B cell (primary cell): ENCODE measurements around the gene TRNP1.

ENCODE experiments used
- EZH2 ChIP-seq: IDR thresholded peaks from 2 replicates; pipeline ENCODE4 v1.6.1; 2012; ENCODE audit warnings: borderline replicate concordance, low read depth, mild to moderate bottlenecking, moderate library complexity, low read length; ENCODE audit not compliant: insufficient read depth, poor library complexity, severe bottlenecking
- TF ChIP-seq, protein P1 (sequence below): fragments of 200-600 bp; IDR thresholded peaks from one replicate; pipeline ENCODE4 v1.8.0; 2022; ENCODE audit warnings: antibody characterized with exemption, mild to moderate bottlenecking

DNA sequence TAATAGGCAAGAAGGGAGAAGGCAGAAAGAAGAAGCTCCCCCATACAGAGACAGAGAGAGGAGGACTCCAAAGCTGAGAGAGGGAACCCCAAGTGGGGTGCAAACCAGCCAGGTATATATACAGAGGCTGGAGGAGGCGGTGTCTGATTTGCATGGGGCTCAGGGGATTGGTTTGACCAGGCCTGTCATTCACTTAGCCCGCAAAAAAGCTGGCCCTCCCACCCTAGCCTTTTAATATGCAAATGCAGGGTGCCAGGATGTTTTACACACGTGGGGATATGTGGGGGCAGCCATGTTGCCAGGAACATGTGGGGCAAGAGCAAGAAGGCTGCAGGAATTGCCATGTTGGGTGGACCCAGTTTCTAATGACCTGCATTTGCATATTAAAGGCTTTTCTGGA is 56.1 kb downstream of the TRNP1 start:
- TF ChIP-seq, protein P1, sequence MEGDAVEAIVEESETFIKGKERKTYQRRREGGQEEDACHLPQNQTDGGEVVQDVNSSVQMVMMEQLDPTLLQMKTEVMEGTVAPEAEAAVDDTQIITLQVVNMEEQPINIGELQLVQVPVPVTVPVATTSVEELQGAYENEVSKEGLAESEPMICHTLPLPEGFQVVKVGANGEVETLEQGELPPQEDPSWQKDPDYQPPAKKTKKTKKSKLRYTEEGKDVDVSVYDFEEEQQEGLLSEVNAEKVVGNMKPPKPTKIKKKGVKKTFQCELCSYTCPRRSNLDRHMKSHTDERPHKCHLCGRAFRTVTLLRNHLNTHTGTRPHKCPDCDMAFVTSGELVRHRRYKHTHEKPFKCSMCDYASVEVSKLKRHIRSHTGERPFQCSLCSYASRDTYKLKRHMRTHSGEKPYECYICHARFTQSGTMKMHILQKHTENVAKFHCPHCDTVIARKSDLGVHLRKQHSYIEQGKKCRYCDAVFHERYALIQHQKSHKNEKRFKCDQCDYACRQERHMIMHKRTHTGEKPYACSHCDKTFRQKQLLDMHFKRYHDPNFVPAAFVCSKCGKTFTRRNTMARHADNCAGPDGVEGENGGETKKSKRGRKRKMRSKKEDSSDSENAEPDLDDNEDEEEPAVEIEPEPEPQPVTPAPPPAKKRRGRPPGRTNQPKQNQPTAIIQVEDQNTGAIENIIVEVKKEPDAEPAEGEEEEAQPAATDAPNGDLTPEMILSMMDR: no peak
- no peak for TF ChIP-seq EZH2
